Erythroblast (primary cell): ENCODE measurements around the gene GOLPH3.

Experiments used
- DNase-seq, 2 experiments: peaks; one replicate each; lab custom pipeline; 2025; lab: John Stamatoyannopoulos, UW
- GATA1 ChIP-seq: IDR thresholded peaks from 2 replicates; pipeline ENCODE4 v1.6.1; 2011; ENCODE audit warnings: low read depth, mild to moderate bottlenecking, control low read depth, low read length, moderate library complexity
- POLR2A ChIP-seq: IDR thresholded peaks from 2 replicates; pipeline ENCODE4 v1.6.1; 2011; ENCODE audit warnings: mild to moderate bottlenecking, low read length

GOLPH3 gene

DNA sequence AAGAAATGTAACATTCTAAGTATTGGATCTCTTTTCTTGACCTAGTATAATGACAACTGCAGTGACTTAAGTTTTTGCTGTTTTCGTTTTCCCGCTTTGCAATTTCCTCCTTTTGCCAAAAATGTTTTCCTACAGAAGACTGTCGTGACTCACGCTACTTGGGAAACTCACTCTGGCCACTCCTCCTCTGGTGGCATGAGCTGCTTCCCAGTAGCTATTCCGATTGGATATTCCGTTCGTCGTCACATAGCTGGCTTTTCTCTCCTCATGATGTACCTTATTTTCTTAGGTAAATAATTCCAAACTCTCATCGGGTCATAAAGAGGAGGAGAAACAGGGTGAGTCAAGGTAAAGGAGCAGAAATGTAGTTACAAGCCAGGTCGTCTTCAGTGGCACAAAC lies 64.9 kb downstream of the GOLPH3 start:
- no peak for DNase-seq
- TF ChIP-seq POLR2A, result no peak
- TF ChIP-seq GATA1, result no peak

DNA sequence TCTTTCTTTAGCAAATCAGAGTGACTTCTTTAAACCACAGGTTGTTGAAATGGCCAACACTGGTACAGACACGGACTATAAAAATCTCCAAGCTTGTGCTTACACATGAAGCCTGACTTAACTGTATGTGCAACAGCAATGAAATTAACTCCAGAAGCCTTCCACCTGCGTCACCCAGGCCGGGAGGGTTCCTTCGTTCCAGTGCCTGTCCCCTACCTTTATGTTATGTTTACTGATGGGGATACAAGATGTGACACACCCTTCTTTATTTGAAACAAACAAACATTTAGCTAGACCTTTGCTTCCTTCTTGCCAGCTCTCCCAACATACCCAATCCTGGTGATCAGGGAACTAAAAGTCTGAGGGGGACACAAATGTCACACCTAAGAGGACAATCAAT lies 66.0 kb downstream of the GOLPH3 start:
- DNase-seq, result no peak
- no peak for TF ChIP-seq GATA1
- no peak for TF ChIP-seq POLR2A

- TF ChIP-seq POLR2A (no peak), GATA1 (no peak)
- no peak for DNase-seq
Observed at GRCh38 chr5:32107291-32107690, 66.8 kb downstream of the GOLPH3 start.

DNA sequence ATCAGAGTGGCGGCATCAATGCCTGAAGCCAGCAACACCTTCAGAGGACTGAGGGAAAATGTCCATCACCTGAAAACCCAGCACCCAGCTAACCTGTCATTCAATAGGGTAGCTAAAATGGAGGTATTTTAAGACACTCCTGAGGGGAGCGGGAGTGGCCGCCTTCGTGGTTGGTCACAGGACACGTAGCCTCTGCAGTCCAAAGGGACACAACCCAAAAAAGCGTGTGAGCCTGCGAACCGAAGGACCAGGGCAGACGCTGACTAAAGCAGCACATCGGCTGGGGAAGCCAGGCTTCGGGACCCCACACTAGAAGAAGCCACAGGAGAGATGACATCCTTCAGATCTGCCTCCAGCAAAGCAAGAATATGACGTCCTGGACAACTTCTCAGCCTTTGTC lies 70.6 kb downstream of the GOLPH3 start:
- no peak for DNase-seq

GRCh38 chr5:32102254-32102986 lies 71.7 kb downstream of the GOLPH3 start:
- TF ChIP-seq GATA1, result no peak
- no peak for TF ChIP-seq POLR2A
- DNase-seq, result no peak

More for the DNA sequence above, 70.6 kb downstream of the GOLPH3 start:
- TF ChIP-seq POLR2A (no peak), GATA1 (no peak)

- TF ChIP-seq POLR2A, result no peak
- no peak for TF ChIP-seq GATA1
- no peak for DNase-seq
Observed at GRCh38 chr5:32100691-32101302, 73.3 kb downstream of the GOLPH3 start.

- DNase-seq, result no peak
- no peak for TF ChIP-seq POLR2A
- no peak for TF ChIP-seq GATA1
Observed at GRCh38 chr5:32100230-32100629, 73.9 kb downstream of the GOLPH3 start.

- no peak for TF ChIP-seq GATA1
- TF ChIP-seq POLR2A, result no peak
- DNase-seq, result no peak
Observed at GRCh38 chr5:32099486-32100035, 74.6 kb downstream of the GOLPH3 start.

DNA sequence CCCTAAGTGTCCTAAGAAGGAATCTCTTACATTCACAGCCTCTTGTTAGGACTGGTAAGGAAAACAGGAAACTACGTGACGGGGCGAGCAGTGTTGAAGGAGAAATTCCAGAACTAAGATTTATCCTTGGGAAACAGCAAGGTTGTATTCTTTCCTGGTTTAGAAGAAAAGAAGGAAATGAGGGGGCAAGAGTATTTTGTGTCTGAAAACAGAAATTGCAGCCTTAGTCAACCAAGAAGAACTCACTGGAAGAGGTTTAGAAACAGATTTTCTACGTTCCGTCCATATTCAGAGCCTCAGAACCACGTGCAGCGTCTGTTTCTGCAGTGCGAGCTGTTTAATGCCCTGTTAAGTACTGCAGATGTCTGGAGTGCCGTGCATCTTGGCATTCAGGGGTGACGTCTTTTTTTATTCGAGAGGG lies 75.2 kb downstream of the GOLPH3 start:
- TF ChIP-seq GATA1, result no peak
- TF ChIP-seq POLR2A, result no peak
- DNase-seq, result no peak

- DNase-seq, result no peak
- TF ChIP-seq GATA1, result no peak
- TF ChIP-seq POLR2A, result no peak
Observed at GRCh38 chr5:32098291-32098690, 75.8 kb downstream of the GOLPH3 start.

DNA sequence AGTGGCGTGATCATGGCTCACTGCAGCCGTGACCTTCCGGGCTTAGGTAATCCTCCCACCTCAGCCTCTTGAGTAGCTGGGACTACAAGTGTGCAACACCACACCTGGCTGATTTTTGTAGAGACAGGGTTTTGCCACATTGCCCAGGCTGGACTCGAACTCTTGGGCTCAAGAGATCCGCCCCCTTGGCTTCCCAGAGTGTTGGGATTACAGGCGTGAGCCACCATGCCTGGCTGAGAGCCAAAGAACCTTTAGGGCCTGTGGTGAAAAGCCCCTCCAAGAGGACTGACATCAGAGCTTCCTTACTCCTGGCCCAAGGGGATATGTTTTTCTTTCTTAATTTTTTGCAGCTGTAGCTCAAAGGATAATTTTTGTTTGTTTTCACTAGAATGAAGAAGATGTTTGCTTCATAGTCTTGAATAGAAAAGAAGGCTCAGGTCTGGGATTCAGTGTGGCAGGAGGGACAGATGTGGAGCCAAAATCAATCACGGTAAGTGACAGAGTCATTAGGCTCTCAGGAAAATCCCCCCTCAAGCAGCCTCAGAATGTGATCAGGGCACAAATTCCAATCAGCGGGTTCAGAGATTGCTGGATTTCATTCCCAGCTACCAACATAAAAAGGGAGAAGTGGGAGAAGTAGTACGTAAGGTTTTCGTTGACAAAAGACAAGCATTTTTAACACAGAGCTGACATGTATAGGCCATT lies 77.1 kb downstream of the GOLPH3 start:
- no peak for DNase-seq
- TF ChIP-seq GATA1 (no peak), POLR2A (no peak)

GRCh38 chr5:32095261-32095671 lies 78.9 kb downstream of the GOLPH3 start:
- TF ChIP-seq GATA1 (no peak), POLR2A (no peak)
- no peak for DNase-seq

DNA sequence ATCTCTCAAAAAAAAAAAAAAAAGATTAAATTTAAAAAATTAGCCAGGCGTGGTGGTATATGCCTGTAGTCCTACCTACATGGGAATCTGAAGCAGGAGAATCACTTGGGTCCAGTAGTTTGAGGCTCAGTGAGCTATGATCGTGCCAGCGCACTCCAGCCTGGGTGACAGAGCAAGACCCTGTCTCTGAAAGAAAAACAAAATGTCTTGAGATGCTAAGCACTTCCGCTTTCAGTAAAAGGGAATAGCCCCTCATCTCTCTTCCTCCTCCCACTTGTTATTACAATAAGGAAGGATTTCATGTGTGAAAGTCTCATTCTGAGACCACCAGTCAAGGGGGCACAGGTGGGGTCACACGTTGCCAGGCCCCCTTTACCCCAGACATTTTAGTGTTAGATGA lies 79.4 kb downstream of the GOLPH3 start:
- no peak for TF ChIP-seq POLR2A
- no peak for TF ChIP-seq GATA1
- DNase-seq, result no peak

- peak; percentile 71 to 79 for DNase-seq
- TF ChIP-seq POLR2A (no peak), GATA1 (no peak)
Observed at GRCh38 chr5:32092938-32093812, 80.9 kb downstream of the GOLPH3 start.
